ENCODE measurements around the gene CCNJ.

GRCh38 chr10:96038476-96039387, 4.7 kb upstream of the CCNJ start:
- TF ChIP-seq CTCF (IDR thresholded peaks at IDR 0.05; ENCODE audit: low read length), result no peak
- no peak for TF ChIP-seq EZH2 (IDR thresholded peaks at IDR 0.05; ENCODE audit: borderline replicate concordance, low read length)

Measured in OCI-LY1 (cell line).